ENCODE measurements around the gene BABAM1.

Gene BABAM1

GRCh38 chr19:17304386-17305215, 37.4 kb downstream of the BABAM1 start:
- DNase-seq, result no peak

DNA sequence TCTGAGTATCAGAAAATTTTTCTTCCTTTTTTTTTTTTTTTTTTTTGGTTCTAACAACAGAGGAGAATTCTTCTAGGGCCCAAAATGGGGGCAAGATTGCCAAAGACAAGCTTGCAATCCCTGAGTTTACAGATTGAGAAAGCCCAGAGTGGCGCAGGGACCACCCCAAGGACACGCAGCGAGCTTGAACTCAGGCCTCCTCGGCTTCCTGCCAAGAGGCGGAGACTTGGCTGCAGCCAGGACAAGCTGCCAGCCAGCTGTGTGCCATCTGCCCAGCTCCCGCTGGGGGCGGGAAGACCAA, 37.9 kb downstream of the BABAM1 start:
- DNase-seq, result no peak

GRCh38 chr19:17305517-17306284, 38.5 kb downstream of the BABAM1 start, which contains the start of gene MRPL34:
Gene MRPL34, plus strand, starts transcription at chr19:17305872. Its CDS starts 21 bp downstream, at chr19:17305893.
- DNase-seq, result peak; percentile 91

DNA sequence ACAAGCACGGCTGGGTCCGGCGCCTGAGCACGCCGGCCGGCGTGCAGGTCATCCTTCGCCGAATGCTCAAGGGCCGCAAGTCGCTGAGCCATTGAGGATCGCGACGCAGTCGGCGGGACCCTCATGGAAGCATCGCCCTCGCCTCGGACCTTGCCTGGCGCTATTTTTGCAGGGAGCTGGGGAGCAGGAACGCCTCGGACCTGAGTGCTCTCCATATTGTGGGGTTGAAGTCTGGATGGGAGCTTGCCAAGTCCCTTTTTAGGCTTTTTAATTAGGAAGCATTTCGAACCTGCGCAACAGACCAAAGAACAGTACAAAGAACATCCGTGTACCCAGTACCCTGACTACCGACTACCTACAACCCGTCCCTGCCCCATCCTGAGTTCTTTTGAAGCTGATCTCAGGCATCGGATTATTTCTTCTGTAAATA, 39.1 kb downstream of the BABAM1 start:
- DNase-seq, result no peak

DNA sequence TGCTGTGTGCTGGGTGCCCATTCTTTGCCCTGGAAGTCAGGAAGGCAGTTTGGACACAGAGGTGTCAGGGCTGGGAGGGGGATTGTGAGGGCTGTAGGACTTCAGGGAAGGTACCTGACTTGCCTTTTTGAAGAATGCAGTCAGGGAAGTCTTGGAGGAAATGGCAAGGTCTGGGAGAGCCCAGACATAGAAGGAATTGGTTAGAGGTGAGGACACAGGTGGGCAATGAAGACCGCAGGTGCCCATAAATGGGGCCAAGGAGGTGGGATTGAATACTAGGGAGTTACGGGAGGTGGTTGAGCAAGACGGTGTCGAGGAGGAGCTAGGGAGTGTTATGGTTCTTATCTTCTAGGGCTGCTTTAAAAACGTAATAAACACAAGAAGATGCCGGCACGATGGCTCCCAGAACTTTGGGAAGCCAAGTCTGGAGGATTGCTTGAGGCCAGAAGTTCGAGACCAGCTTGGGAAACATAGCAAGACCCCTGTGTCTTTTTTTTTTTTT, 40.7 kb downstream of the BABAM1 start:
- DNase-seq, result no peak

DNA sequence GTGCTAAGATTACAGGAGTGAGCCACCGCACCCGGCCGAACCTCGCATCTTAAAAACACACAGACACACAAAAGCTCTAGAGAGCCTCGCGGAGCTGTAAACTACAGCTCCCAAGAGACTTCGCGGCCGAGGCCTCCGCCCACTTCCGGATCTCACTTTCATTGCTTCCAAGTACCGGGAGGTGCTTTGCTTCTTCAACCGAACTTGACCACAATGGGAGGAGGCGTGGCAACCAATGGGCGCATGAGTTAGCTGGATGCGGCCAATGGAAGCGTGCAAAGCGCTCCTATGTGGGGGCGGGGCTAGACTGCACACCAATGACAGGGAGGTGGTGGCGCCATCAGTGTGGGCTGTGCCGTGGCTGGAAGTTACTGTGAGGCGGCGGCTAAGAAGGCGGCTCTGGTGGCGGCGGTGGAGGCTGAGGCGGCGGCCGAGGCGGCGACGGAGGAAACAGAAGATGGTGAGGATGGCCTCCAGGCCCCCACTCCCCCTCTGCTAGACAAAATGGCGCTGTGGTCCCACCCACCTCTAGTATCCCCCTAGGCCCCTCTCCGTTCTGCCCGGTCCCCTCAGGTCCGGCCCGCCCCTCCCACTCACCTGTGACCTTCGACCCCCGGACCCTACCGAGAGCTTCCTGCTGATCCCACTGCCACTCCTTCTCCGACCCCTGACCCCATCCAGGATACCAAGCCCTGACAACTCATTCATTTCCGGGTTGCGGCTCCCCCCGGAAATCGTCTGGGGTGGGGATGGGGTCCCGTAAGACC, 42.1 kb downstream of the BABAM1 start, which contains the start of gene DDA1:
Gene DDA1, plus strand, starts transcription at position 366 of the 767 bp plus-strand sequence. Its CDS starts 92 bp downstream, at position 458.
- DNase-seq, result peak; percentile 96

- no peak for DNase-seq
These were observed 42.8 kb downstream of the BABAM1 start for GRCh38 chr19:17309965-17310461.

- DNase-seq, result no peak
These were observed 44.4 kb downstream of the BABAM1 start for GRCh38 chr19:17311455-17312188.

- no peak for DNase-seq
These were observed 45.2 kb downstream of the BABAM1 start for GRCh38 chr19:17312189-17313113.

DNA sequence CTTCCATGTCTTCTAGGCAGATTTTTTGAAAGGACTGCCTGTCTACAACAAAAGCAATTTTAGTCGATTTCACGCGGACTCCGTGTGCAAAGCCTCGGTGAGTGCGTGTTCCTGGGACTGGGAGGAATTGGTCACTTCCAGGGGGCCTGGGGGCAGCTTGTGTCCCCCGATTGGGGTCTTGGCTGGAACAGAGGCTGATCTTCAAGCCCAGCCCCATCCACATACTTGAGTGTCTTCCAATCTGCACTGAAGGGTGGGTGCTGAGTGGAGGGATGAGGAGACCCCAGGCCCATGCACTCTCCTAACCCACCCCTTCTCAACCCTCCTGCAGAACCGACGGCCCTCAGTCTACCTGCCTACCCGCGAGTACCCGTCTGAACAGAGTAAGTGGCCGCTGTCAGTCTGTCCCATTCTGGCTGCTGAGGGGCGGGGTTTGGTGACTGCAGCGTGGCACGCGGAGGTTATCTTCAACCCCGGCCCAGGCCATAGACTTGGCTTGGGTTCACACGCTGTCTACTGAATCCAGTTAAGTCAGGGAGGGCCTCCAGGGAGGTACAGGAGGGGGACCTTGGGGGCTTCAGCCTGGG, 46.9 kb downstream of the BABAM1 start:
- DNase-seq, result no peak

- DNase-seq, result no peak
These were observed 51.7 kb downstream of the BABAM1 start for GRCh38 chr19:17318966-17319365.

DNA sequence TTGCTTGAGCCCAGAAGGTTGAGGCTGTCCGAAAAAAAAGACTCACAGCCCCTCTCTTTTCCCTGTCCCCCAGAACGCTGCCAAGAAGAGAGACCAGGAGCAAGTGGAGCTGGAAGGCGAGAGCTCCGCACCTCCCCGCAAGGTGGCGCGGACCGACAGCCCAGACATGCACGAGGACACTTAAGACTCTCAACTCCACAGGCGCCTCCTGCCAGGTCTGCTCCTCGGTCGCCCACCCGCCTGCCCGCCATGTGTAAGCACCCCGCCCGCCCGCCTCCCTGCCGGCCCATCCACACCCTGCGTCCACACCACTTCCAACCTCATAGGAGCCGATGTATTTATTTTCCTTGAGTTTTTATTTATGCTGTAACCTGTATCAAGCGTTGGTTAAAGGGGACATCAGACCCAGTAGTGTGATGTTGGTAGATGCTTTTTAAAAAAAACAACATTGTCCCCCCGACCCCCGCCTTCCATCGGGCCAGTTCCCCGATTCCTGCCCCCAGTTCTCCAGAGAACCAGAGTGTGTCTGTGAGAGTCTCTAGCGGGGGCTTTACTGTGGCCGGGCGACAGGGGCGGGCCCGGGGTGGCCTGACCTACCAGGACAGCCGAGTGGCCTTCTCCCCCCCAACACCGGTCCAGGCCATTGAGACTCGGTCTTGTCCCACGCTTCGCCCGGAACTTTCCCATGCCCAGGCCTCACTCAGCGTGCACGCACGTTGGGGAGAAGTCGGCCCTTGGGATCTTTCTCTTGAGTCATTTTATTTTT, 52.4 kb downstream of the BABAM1 start:
- no peak for DNase-seq

- DNase-seq, result no peak
These were observed 53.2 kb downstream of the BABAM1 start for GRCh38 chr19:17320435-17320834.

- no peak for DNase-seq
These were observed 54.6 kb downstream of the BABAM1 start for GRCh38 chr19:17321655-17322489.

DNA sequence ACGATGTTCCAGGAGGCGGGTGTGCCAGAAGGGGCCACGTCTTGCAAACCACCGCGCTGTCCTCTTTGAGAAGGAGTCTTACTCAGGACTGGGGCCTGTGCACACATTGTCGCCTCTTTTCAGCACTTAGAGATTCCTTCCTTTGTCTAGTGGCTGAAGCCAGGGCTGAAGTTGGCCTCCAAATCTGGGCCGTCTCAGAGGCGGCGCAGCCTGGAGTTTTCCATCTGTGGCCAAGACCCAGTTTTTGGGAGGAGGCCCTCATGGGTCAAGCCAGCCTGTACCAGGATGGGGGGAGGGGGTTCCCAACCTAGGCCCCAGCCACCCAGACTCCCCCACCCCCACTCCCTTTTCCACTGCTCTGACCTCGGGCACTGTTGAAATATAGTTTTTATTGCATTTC, 55.6 kb downstream of the BABAM1 start:
- no peak for DNase-seq

DNA sequence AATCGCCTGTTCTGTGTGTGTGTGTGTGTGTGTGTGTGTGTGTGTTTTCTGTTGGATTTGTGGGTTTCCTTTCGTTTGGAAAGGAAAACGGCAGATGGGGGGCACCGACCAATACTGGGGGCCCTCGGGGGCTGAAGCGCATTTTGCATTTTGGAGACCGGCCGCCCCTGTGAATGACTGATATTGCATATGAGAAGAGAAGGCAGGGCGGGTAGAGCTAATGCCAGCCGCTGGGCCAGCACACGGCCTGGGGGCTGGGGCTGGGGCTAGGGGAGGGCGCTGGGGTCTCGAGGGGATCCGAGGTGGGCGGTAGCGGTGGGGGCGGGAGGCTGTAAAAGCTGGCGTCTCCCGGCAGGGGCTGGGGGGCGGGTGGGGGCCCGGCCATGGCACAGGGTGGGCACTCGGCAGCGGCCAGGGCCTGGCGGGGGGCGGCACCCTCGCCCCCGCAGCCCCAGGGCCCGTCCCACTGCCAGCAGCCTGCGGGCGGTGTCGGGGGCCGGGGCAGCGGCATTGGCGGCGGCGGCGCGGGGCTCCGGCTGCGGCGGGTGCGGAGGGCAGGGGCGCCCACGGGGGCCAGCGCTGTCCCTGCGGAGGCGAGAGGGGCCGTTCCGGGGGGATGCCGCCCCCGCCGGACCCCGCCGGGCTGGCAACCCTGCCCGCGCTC, 56.2 kb downstream of the BABAM1 start:
- no peak for DNase-seq

GRCh38 chr19:17323964-17324332, 56.7 kb downstream of the BABAM1 start:
- no peak for DNase-seq

GRCh38 chr19:17324357-17325114, 57.3 kb downstream of the BABAM1 start:
- DNase-seq, result no peak

Measured in stimulated activated CD4-positive, alpha-beta T cell treated with anti-CD3 and anti-CD28 coated beads, Interleukin-4, amount 100 ng/mL, for 1 hour (primary cell).